Colonic mucosa (tissue), 4 donors: Measurements from ENCODE around the gene TRH. TPM values are rescaled to one million over a fixed set of nuclear protein-coding genes. Genes with fewer than 3 reads are reported as not detected.

Source experiments
- DNase-seq: peaks from one replicate; pipeline ENCODE4 v3.0.0-alpha.2; 2020
- H3K27ac ChIP-seq: fragments of 200-600 bp; one replicate; pipeline ENCODE4 v1.8.0; 2021
- H3K27me3 ChIP-seq: fragments of 200-600 bp; one replicate; pipeline ENCODE4 v1.8.0; 2021
- H3K36me3 ChIP-seq: fragments of 200-600 bp; one replicate; pipeline ENCODE4 v1.8.0; 2021
- H3K4me1 ChIP-seq: fragments of 200-600 bp; one replicate; pipeline ENCODE4 v1.8.0; 2021; ENCODE audit warnings: mild to moderate bottlenecking
- H3K4me3 ChIP-seq: fragments of 200-600 bp; one replicate; pipeline ENCODE4 v1.8.0; 2021
- H3K9ac ChIP-seq, 2 donors: one replicate each; pipeline ENCODE4 v1.7.0; 2013; ENCODE audit warnings: control low read depth in 2 of 2, low read depth in 2 of 2, low read length in 2 of 2
- H3K9me3 ChIP-seq: fragments of 200-600 bp; one replicate; pipeline ENCODE4 v1.8.0; 2021
- CTCF ChIP-seq: fragments of 200-600 bp; IDR thresholded peaks from one replicate; pipeline ENCODE4 v1.8.0; 2022; ENCODE audit warnings: antibody characterized with exemption, mild to moderate bottlenecking
- intact Hi-C: fragments of 100-400 bp; cut with DNase I; formaldehyde crosslinking; loops from one replicate; pipeline ENCODE4 v1.14.1; 2022
- total RNA-seq, 2 donors: library from RNA; stranded (reverse); fragmentation: NEBNext Ultra II Directional in 1 of 2; extraction: Animal tissue kit (Norgen Biotek cat#: 25700) in 1 of 2; gene quantifications; one replicate each; pipeline ENCODE4 v1.2.1, GENCODE V29; 2021
- donor health status: healthy.
- donor health status: DM: no; HTN: no; CAD: no.
- donor health status: DM: no; HTN: no; CAD: no.

TRH gene
- total RNA-seq, 2 donors from 2014 or later = not detected

GRCh38 chr3:129979905-129980304, 5.4 kb downstream of the TRH start:
- Histone ChIP-seq H3K27me3 (peaks cover 17% of the 10 kb centered on the region), H3K4me1 (no peaks in the 10 kb centered on the region), H3K9ac (no peak overlapping the region), H3K36me3 (no peaks in the 10 kb centered on the region), H3K4me3 (no peak overlapping the region), H3K9me3 (no peaks in the 10 kb centered on the region), H3K27ac (no peak overlapping the region)
- DNase-seq = no peak
- intact Hi-C loops = no loop called here
- no peak for TF ChIP-seq CTCF

- H3K9me3 ChIP-seq = no peaks in the 10 kb centered on the region
- DNase-seq = no peak
- H3K4me1 ChIP-seq = no peaks in the 10 kb centered on the region
- no peak overlapping the region for H3K9ac ChIP-seq
- intact Hi-C loops = no loop called here
- H3K27me3 ChIP-seq = no peaks in the 10 kb centered on the region
- TF ChIP-seq CTCF = no peak
- H3K4me3 ChIP-seq = no peak overlapping the region
- H3K36me3 ChIP-seq = no peaks in the 10 kb centered on the region
- no peak overlapping the region for H3K27ac ChIP-seq
Observed at GRCh38 chr3:129983561-129983960, 9.0 kb downstream of the TRH start.

GRCh38 chr3:129984125-129984524, 9.6 kb downstream of the TRH start:
- intact Hi-C loops = no loop called here
- H3K36me3 ChIP-seq = no peaks in the 10 kb centered on the region
- TF ChIP-seq CTCF = no peak
- no peak overlapping the region for H3K4me3 ChIP-seq
- no peaks in the 10 kb centered on the region for H3K27me3 ChIP-seq
- DNase-seq = no peak
- H3K4me1 ChIP-seq = no peaks in the 10 kb centered on the region
- no peak overlapping the region for H3K9ac ChIP-seq
- H3K27ac ChIP-seq = no peak overlapping the region
- H3K9me3 ChIP-seq = no peaks in the 10 kb centered on the region

GRCh38 chr3:129985113-129985512, 10.6 kb downstream of the TRH start:
- H3K9me3 ChIP-seq = no peaks in the 10 kb centered on the region
- no peak overlapping the region for H3K27ac ChIP-seq
- H3K4me3 ChIP-seq = no peak overlapping the region
- H3K9ac ChIP-seq = no peak overlapping the region
- intact Hi-C loops = no loop called here
- no peaks in the 10 kb centered on the region for H3K27me3 ChIP-seq
- no peak for DNase-seq
- TF ChIP-seq CTCF = no peak
- no peaks in the 10 kb centered on the region for H3K36me3 ChIP-seq
- no peaks in the 10 kb centered on the region for H3K4me1 ChIP-seq

- H3K36me3 ChIP-seq = no peaks in the 10 kb centered on the region
- no peak for DNase-seq
- H3K4me3 ChIP-seq = no peak overlapping the region
- H3K27ac ChIP-seq = no peak overlapping the region
- no peak for TF ChIP-seq CTCF
- intact Hi-C loops = no loop called here
- H3K4me1 ChIP-seq = no peaks in the 10 kb centered on the region
- no peaks in the 10 kb centered on the region for H3K27me3 ChIP-seq
- H3K9me3 ChIP-seq = no peaks in the 10 kb centered on the region
- H3K9ac ChIP-seq = no peak overlapping the region
Observed at GRCh38 chr3:129988429-129988828, 13.9 kb downstream of the TRH start.

- no peak for TF ChIP-seq CTCF
- no peak for DNase-seq
- no peaks in the 10 kb centered on the region for H3K36me3 ChIP-seq
Observed at GRCh38 chr3:129989414-129989813, 14.9 kb downstream of the TRH start.

More at GRCh38 chr3:129989414-129989813, 14.9 kb downstream of the TRH start:
- no peaks in the 10 kb centered on the region for H3K9me3 ChIP-seq
- intact Hi-C loops = no loop called here
- no peak overlapping the region for H3K27ac ChIP-seq
- no peaks in the 10 kb centered on the region for H3K27me3 ChIP-seq
- H3K9ac ChIP-seq = no peak overlapping the region
- no peak overlapping the region for H3K4me3 ChIP-seq
- H3K4me1 ChIP-seq = no peaks in the 10 kb centered on the region
